ENCODE results near the gene ECPAS. TPM values are rescaled to one million over a fixed set of nuclear protein-coding genes. Genes with fewer than 3 reads are reported as not detected.
"Not testable (repeated sequence)": the region's sequence is repeated elsewhere in the genome, so short reads cannot be mapped to it uniquely, and the experiment has no call there.

The ECPAS gene
- total RNA-seq, 1 experiment from 2014 or later, result 123 TPM

GRCh38 chr9:111349766-111350165, 134.4 kb downstream of the ECPAS start:
- ChIA-PET CTCF (no interaction called here), POLR2A (ENCODE audit: unreplicated experiment) (no interaction called here)
- Histone ChIP-seq H3K9me3 (ENCODE audit: insufficient read depth, low read depth) (no peaks in the 10 kb centered on the region; the same call in 1 of the 2 replicates), H4K20me1 (ENCODE audit: insufficient read depth) (no peaks in the 10 kb centered on the region), H3K79me2 (ENCODE audit: low read depth) (no peaks in the 10 kb centered on the region), H3K36me3 (ENCODE audit: low read depth) (no peaks in the 10 kb centered on the region), H3K4me3 (no peak overlapping the region), H3K27ac (no peak overlapping the region), H3F3A (ENCODE audit: insufficient read depth, low read depth) (peaks cover 9% of the 10 kb centered on the region; the same call in 1 of the 2 replicates), H3K27me3 (ENCODE audit: insufficient read depth, low read depth) (no peaks in the 10 kb centered on the region), H3K9me2 (ENCODE audit: insufficient read depth) (no peaks in the 10 kb centered on the region), H3K4me2 (no peak overlapping the region), H2AFZ (no peak overlapping the region), H3K4me1 (replicated peaks; ENCODE audit: insufficient read depth) (no peaks in the 10 kb centered on the region)
- DNase-seq, result no peak
- no peak for TF ChIP-seq CTCF (conservative IDR thresholded peaks at IDR 0.05)
- TF ChIP-seq EZH2 (IDR thresholded peaks at IDR 0.05; ENCODE audit: low read depth), result no peak
- no TSS peak for BruUV-seq (replicated peaks)
- intact Hi-C loops (cut with micrococcal nuclease; ENCODE audit: unreplicated experiment), result no loop called here

- Histone ChIP-seq H3K9me3 (ENCODE audit: insufficient read depth, low read depth) (no peaks in the 10 kb centered on the region; the same call in 1 of the 2 replicates), H3K4me2 (no peak overlapping the region), H4K20me1 (ENCODE audit: insufficient read depth) (no peaks in the 10 kb centered on the region), H2AFZ (no peak overlapping the region), H3K9me2 (ENCODE audit: insufficient read depth) (no peaks in the 10 kb centered on the region), H3K27ac (no peak overlapping the region), H3K36me3 (ENCODE audit: low read depth) (no peaks in the 10 kb centered on the region), H3K4me3 (no peak overlapping the region), H3F3A (ENCODE audit: insufficient read depth, low read depth) (0 out of 2 replicates have a peak, but pooled peaks cover 9% of the 10 kb centered on the region), H3K27me3 (ENCODE audit: insufficient read depth, low read depth) (no peaks in the 10 kb centered on the region), H3K79me2 (ENCODE audit: low read depth) (no peaks in the 10 kb centered on the region), H3K4me1 (replicated peaks; ENCODE audit: insufficient read depth) (no peaks in the 10 kb centered on the region)
- intact Hi-C loops (cut with micrococcal nuclease; ENCODE audit: unreplicated experiment), result no loop called here
- peak in 1 of 2 experiments; percentile 55 for DNase-seq
- no TSS peak for BruUV-seq (replicated peaks)
- POLR2A ChIA-PET (ENCODE audit: unreplicated experiment), result no interaction called here
- CTCF ChIA-PET, result no interaction called here
- TF ChIP-seq EZH2 (IDR thresholded peaks at IDR 0.05; ENCODE audit: low read depth), result no peak
- TF ChIP-seq CTCF (conservative IDR thresholded peaks at IDR 0.05), result no peak
Measured at GRCh38 chr9:111348821-111349271, 135.3 kb downstream of the ECPAS start.

- CTCF ChIA-PET; H4K20me1 ChIP-seq (ENCODE audit: insufficient read depth); H3K4me2 ChIP-seq; BruUV-seq (replicated peaks); H3F3A ChIP-seq (ENCODE audit: insufficient read depth, low read depth); H3K36me3 ChIP-seq (ENCODE audit: low read depth); H3K9me2 ChIP-seq (ENCODE audit: insufficient read depth); H3K27ac ChIP-seq; intact Hi-C loops (cut with micrococcal nuclease; ENCODE audit: unreplicated experiment); H3K4me3 ChIP-seq; H2AFZ ChIP-seq; H3K9me3 ChIP-seq (ENCODE audit: insufficient read depth, low read depth); H3K79me2 ChIP-seq (ENCODE audit: low read depth); H3K27me3 ChIP-seq (ENCODE audit: insufficient read depth, low read depth); H3K4me1 ChIP-seq (replicated peaks; ENCODE audit: insufficient read depth): not testable (repeated sequence)
- DNase-seq, result peak in 1 of 2 experiments; percentile 7
- POLR2A ChIA-PET (ENCODE audit: unreplicated experiment), result interaction anchor here (0.6 kb wide), 2 partner anchors 185 to 200 kb away, joined by 3 to 6 read pairs; no protein-coding TSS in a partner anchor
Measured at GRCh38 chr9:111334318-111334863, 149.8 kb downstream of the ECPAS start.

GRCh38 chr9:111330124-111330523, 154.1 kb downstream of the ECPAS start, which contains the start of gene OR2K2:
Gene OR2K2, minus strand, starts transcription at chr9:111330224. Its CDS starts 1,791 bp downstream, at chr9:111328433.
- ChIA-PET CTCF (no interaction called here), POLR2A (ENCODE audit: unreplicated experiment) (no interaction called here)
- H2AFZ ChIP-seq, result no peak within 1 kb of the TSS
- no peak for DNase-seq
- no peak within 1 kb of the TSS for H3K27ac ChIP-seq
- no peaks in the 10 kb centered on the region for H3K9me3 ChIP-seq (ENCODE audit: insufficient read depth, low read depth)
- no TSS peak for BruUV-seq (replicated peaks)
- no peaks in the 10 kb centered on the region for H4K20me1 ChIP-seq (ENCODE audit: insufficient read depth)
- H3K4me1 ChIP-seq (replicated peaks; ENCODE audit: insufficient read depth), result no peaks in the 10 kb centered on the region
- no peak for TF ChIP-seq CTCF (conservative IDR thresholded peaks at IDR 0.05)
- no peak for TF ChIP-seq EZH2 (IDR thresholded peaks at IDR 0.05; ENCODE audit: low read depth)
- no peaks in the 10 kb centered on the region for H3K36me3 ChIP-seq (ENCODE audit: low read depth)
- intact Hi-C loops (cut with micrococcal nuclease; ENCODE audit: unreplicated experiment), result no loop called here
- no peaks in the 10 kb centered on the region for H3K79me2 ChIP-seq (ENCODE audit: low read depth)
- H3K4me2 ChIP-seq, result no peak within 1 kb of the TSS
- H3K9me2 ChIP-seq (ENCODE audit: insufficient read depth), result no peaks in the 10 kb centered on the region
- no peaks in the 10 kb centered on the region for H3F3A ChIP-seq (ENCODE audit: insufficient read depth, low read depth)
- no peak within 1 kb of the TSS for H3K4me3 ChIP-seq
- no peaks in the 10 kb centered on the region for H3K27me3 ChIP-seq (ENCODE audit: insufficient read depth, low read depth)

Data from PC-9 (cell line).